IMR-90 (cell line): Measurements from ENCODE around the gene SLC18A3. TPM values are rescaled to one million over a fixed set of nuclear protein-coding genes. Genes with fewer than 3 reads are reported as not detected.

Source experiments
- ATAC-seq: fragments of 200-7000 bp; cut with Tn5 transposase; 2 replicates; pipeline ENCODE4 v1.9.1; 2020; ENCODE audit warnings: low read depth, mild to moderate bottlenecking, moderate library complexity
- BruUV-seq: library from RNA; stranded (reverse); fragments of 400-500 nt; replicated peaks from 2 replicates; lab custom pipeline; 2021; lab: Mats Ljungman, UMichigan
- CTCF ChIA-PET: fragments of 300-600 bp; formaldehyde crosslinking; extraction: SDS; loops from one replicate; lab custom pipeline; 2021; ENCODE audit warnings: antibody characterized with exemption; lab: Yijun Ruan, JAX
- POLR2A ChIA-PET: fragments of 300-600 bp; sonication (Branson Sonifier 250); formaldehyde crosslinking; loops from one replicate; lab custom pipeline; 2022; ENCODE audit warnings: antibody characterized with exemption; ENCODE audit not compliant: unreplicated experiment; lab: Charles Lee
- DNase-seq: peaks from one replicate; pipeline ENCODE4 v3.0.0; 2013
- H2AFZ ChIP-seq: replicated peaks from 2 replicates; pipeline ENCODE3; 2013; ENCODE audit warnings: low read length, mild to moderate bottlenecking; ENCODE audit not compliant: poor library complexity
- H2AK5ac ChIP-seq: 2 replicates; pipeline ENCODE4 v1.6.1; 2013; ENCODE audit warnings: low read depth, low read length, inconsistent platforms
- H2AK9ac ChIP-seq: replicated peaks from 2 replicates; pipeline ENCODE3; 2013; ENCODE audit warnings: mild to moderate bottlenecking, low read depth, low read length, moderate library complexity; ENCODE audit not compliant: poor library complexity
- H2BK120ac ChIP-seq: 2 replicates; pipeline ENCODE4 v1.6.1; 2013; ENCODE audit warnings: low read depth, low read length, inconsistent platforms
- H2BK15ac ChIP-seq: 3 replicates; pipeline ENCODE4 v1.6.1; 2013; ENCODE audit warnings: low read depth, low read length, inconsistent platforms
- H2BK20ac ChIP-seq: 2 replicates; pipeline ENCODE4 v1.6.1; 2013; ENCODE audit warnings: low read depth, mild to moderate bottlenecking, inconsistent platforms, low read length, moderate library complexity
- H2BK5ac ChIP-seq: 2 replicates; pipeline ENCODE4 v1.6.1; 2013; ENCODE audit warnings: mild to moderate bottlenecking, low read depth, low read length, inconsistent platforms; ENCODE audit not compliant: poor library complexity, severe bottlenecking
- H3K14ac ChIP-seq: replicated peaks from 2 replicates; pipeline ENCODE4 v1.6.1; 2013; ENCODE audit warnings: low read depth, low read length, inconsistent platforms
- H3K18ac ChIP-seq: 2 replicates; pipeline ENCODE4 v1.6.1; 2013; ENCODE audit warnings: low read depth, low read length, control low read depth
- H3K23ac ChIP-seq: 2 replicates; pipeline ENCODE4 v1.6.1; 2013; ENCODE audit warnings: low read depth, low read length, inconsistent platforms
- H3K27ac ChIP-seq: 2 replicates; pipeline ENCODE4 v1.5.1; 2013; ENCODE audit warnings: mild to moderate bottlenecking, control low read depth, low read length; ENCODE audit not compliant: insufficient read depth
- H3K27me3 ChIP-seq: 2 replicates; pipeline ENCODE4 v1.6.1; 2013; ENCODE audit warnings: low read length; ENCODE audit not compliant: control insufficient read depth, insufficient read depth
- H3K36me3 ChIP-seq: 2 replicates; pipeline ENCODE4 v1.6.1; 2013; ENCODE audit warnings: low read length, mixed read lengths; ENCODE audit not compliant: control insufficient read depth, insufficient read depth
- H3K4ac ChIP-seq: 2 replicates; pipeline ENCODE4 v1.6.1; 2013; ENCODE audit warnings: low read depth, low read length, inconsistent platforms
- H3K4me1 ChIP-seq: 2 replicates; pipeline ENCODE4 v1.6.1; 2013; ENCODE audit warnings: low read length, mixed read lengths; ENCODE audit not compliant: control insufficient read depth, insufficient read depth
- H3K4me2 ChIP-seq: 2 replicates; pipeline ENCODE4 v1.6.1; 2013; ENCODE audit warnings: low read depth, mild to moderate bottlenecking, control low read depth, low read length, moderate library complexity
- H3K4me3 ChIP-seq: 2 replicates; pipeline ENCODE4 v1.5.1; 2013; ENCODE audit warnings: low read depth, mild to moderate bottlenecking, control low read depth, low read length, moderate library complexity; ENCODE audit not compliant: insufficient read depth
- H3K56ac ChIP-seq: 2 replicates; pipeline ENCODE4 v1.6.1; 2013; ENCODE audit warnings: low read length, inconsistent platforms; ENCODE audit not compliant: insufficient read depth; ENCODE audit errors: extremely low read depth
- H3K79me1 ChIP-seq, 2 experiments: 2 replicates each; pipeline ENCODE4 v1.6.1; 2013; ENCODE audit warnings: low read length in 2 of 2, inconsistent platforms in 1 of 2, low read depth in 1 of 2
- H3K9ac ChIP-seq: 2 replicates; pipeline ENCODE4 v1.6.1; 2013; ENCODE audit warnings: low read depth, low read length, control low read depth
- H3K9me1 ChIP-seq: 2 replicates; pipeline ENCODE4 v1.6.1; 2013; ENCODE audit warnings: low read length, inconsistent platforms; ENCODE audit not compliant: insufficient read depth
- H3K9me3 ChIP-seq: 2 replicates; pipeline ENCODE4 v1.6.1; 2013; ENCODE audit warnings: low read length; ENCODE audit not compliant: control insufficient read depth, insufficient read depth
- H4K20me1 ChIP-seq: 2 replicates; pipeline ENCODE4 v1.6.1; 2013; ENCODE audit warnings: low read length, inconsistent platforms; ENCODE audit not compliant: insufficient read depth
- H4K5ac ChIP-seq: 2 replicates; pipeline ENCODE4 v1.6.1; 2013; ENCODE audit warnings: mild to moderate bottlenecking, low read depth, low read length, control low read depth
- H4K8ac ChIP-seq, 2 experiments: 2 replicates each; pipeline ENCODE4 v1.6.1; 2013; ENCODE audit warnings: low read depth in 2 of 2, low read length in 2 of 2, control low read depth in 1 of 2, inconsistent platforms in 1 of 2
- H4K91ac ChIP-seq: 2 replicates; pipeline ENCODE4 v1.6.1; 2013; ENCODE audit warnings: low read depth, low read length, inconsistent platforms; ENCODE audit not compliant: insufficient read depth
- CEBPB ChIP-seq: IDR thresholded peaks from 2 replicates; pipeline ENCODE4 v1.6.1; 2012; ENCODE audit warnings: low read depth, low read length, improper control_type of control experiment
- CHD1 ChIP-seq: IDR thresholded peaks from 2 replicates; pipeline ENCODE4 v1.6.1; 2012; ENCODE audit warnings: low read depth, low read length, improper control_type of control experiment
- CTCF ChIP-seq: conservative IDR thresholded peaks from 2 replicates; pipeline ENCODE4 v1.5.1; 2012; ENCODE audit warnings: mild to moderate bottlenecking, low read depth, low read length, improper control_type of control experiment
- NFE2L2 ChIP-seq: fragments of 150-350 bp; IDR thresholded peaks from 2 replicates; pipeline ENCODE4 v1.6.1; 2016; ENCODE audit warnings: low read depth, mild to moderate bottlenecking, low read length
- POLR2A ChIP-seq: IDR thresholded peaks from 2 replicates; pipeline ENCODE4 v1.6.1; 2012; ENCODE audit warnings: mild to moderate bottlenecking, low read depth, low read length
- RAD21 ChIP-seq: IDR thresholded peaks from 2 replicates; pipeline ENCODE4 v1.6.1; 2012; ENCODE audit warnings: low read length, improper control_type of control experiment
- RCOR1 ChIP-seq: IDR thresholded peaks from 2 replicates; pipeline ENCODE4 v1.6.1; 2012; ENCODE audit warnings: mild to moderate bottlenecking, low read length, improper control_type of control experiment; ENCODE audit not compliant: insufficient replicate concordance
- USF2 ChIP-seq: fragments of 150-350 bp; IDR thresholded peaks from 2 replicates; pipeline ENCODE4 v1.6.1; 2017; ENCODE audit warnings: mild to moderate bottlenecking, antibody characterized with exemption, low read length, low read depth
- WGBS, 2 experiments: methylation state at CpG; one replicate each; pipeline versions ENCODE4 v1.1.5 to v1.1.7; 2013; ENCODE audit warnings: missing lambda C conversion rate in 2 of 2; ENCODE audit not compliant: insufficient read length in 1 of 2; ENCODE audit errors: extremely low coverage in 2 of 2; 5-methylcytosine and 5-hydroxymethylcytosine counted together
- dilution Hi-C: fragments of 300-500 bp; cut with HindIII; formaldehyde crosslinking; loops from one replicate; pipeline ENCODE4 v1.14.3; 2018; ENCODE audit warnings: low sequenced_read_pairs; ENCODE audit not compliant: unreplicated experiment
- in situ Hi-C: fragments of 300-500 bp; cut with MboI; formaldehyde crosslinking; loops from 3 replicates; pipeline ENCODE4 v1.14.3; 2019; ENCODE audit warnings: low sequenced_read_pairs, inconsistent platforms, mixed read lengths
- intact Hi-C: fragments of 100-400 bp; cut with micrococcal nuclease; formaldehyde crosslinking; loops from 2 replicates; pipeline ENCODE4 v1.10.0; 2022
- polyA plus RNA-seq, 3 experiments: library from polyadenylated mRNA; depleted of rRNA; stranded (reverse); fragments of >200 nt; gene quantifications; 2 replicates each; pipeline ENCODE4 v1.2.3, GENCODE V29; 2012; ENCODE audit warnings: low replicate concordance in 1 of 3
- total RNA-seq: library from RNA; depleted of rRNA; stranded (reverse); fragments of >200 nt; gene quantifications from 2 replicates; pipeline ENCODE4 v1.2.3, GENCODE V29; 2012

Gene SLC18A3
- total and polyA plus RNA-seq, 2 of the 4 experiments (the other 2 are of a cell fraction), result not detected

DNA sequence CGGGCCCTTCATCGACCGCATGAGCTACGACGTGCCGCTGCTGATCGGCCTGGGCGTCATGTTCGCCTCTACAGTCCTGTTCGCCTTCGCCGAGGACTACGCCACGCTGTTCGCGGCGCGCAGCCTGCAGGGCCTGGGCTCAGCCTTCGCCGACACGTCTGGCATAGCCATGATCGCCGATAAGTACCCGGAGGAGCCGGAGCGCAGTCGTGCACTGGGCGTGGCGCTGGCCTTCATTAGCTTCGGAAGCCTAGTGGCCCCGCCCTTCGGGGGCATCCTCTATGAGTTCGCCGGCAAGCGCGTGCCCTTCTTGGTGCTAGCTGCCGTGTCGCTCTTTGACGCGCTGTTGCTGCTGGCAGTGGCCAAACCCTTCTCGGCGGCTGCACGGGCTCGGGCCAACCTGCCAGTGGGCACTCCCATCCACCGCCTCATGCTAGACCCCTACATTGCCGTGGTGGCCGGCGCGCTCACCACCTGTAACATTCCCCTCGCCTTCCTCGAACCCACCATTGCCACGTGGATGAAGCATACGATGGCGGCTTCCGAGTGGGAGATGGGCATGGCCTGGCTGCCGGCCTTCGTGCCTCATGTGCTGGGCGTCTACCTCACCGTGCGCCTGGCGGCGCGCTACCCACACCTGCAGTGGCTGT, 1.2 kb downstream of the SLC18A3 start:
- Histone ChIP-seq H3K4me2 (no peak overlapping the region), H3K18ac (no peak overlapping the region), H3K9me1 (no peaks in the 10 kb centered on the region), H3K23ac (no peak overlapping the region), H2BK20ac (no peak overlapping the region), H4K8ac (no peak overlapping the region), H3K36me3 (no peaks in the 10 kb centered on the region), H2BK15ac (no peak overlapping the region), H4K5ac (no peak overlapping the region), H2AFZ (no peak overlapping the region), H3K9me3 (peaks cover 12% of the 10 kb centered on the region; the same call in 1 of the 2 replicates), H3K9ac (no peak overlapping the region), H2BK5ac (no peak overlapping the region), H3K4ac (no peak overlapping the region), H3K14ac (no peak overlapping the region), H3K4me3 (no peak overlapping the region), H4K91ac (no peak overlapping the region), H3K27me3 (peaks cover 83% of the 10 kb centered on the region), H2AK9ac (no peak overlapping the region), H2BK120ac (no peak overlapping the region), H3K79me1 (no peaks in the 10 kb centered on the region), H2AK5ac (no peak overlapping the region), H4K20me1 (no peaks in the 10 kb centered on the region), H3K4me1 (no peaks in the 10 kb centered on the region), H3K56ac (no peak overlapping the region), H3K27ac (no peak overlapping the region)
- BruUV-seq, result no TSS peak
- ChIA-PET POLR2A (no interaction called here), CTCF (no interaction called here)
- in situ Hi-C loops, result no loop called here
- 6% methylated on average over 45 of the region's 63 CpGs; no CpG with 5 or more reads in 1 of the 2 experiments for WGBS, 2 experiments
- ATAC-seq (no peak), DNase-seq (no peak)
- dilution Hi-C loops, result no loop called here
- TF ChIP-seq RCOR1 (no peak), RAD21 (no peak), USF2 (no peak), CHD1 (no peak), CTCF (no peak), NFE2L2 (no peak), POLR2A (no peak), CEBPB (no peak)
- intact Hi-C loops, result no loop called here
